ENCODE results near the gene P2RX2.

P2RX2 gene

GRCh38 chr12:132603240-132604150, 15.1 kb upstream of the P2RX2 start:
- DNase-seq (ENCODE audit: low read depth) = no peak

- DNase-seq (ENCODE audit: low read depth) = no peak
These were observed 14.4 kb upstream of the P2RX2 start for GRCh38 chr12:132604151-132604618.

GRCh38 chr12:132604668-132605441, 13.7 kb upstream of the P2RX2 start:
- DNase-seq (ENCODE audit: low read depth) = no peak

GRCh38 chr12:132605892-132606291, 12.7 kb upstream of the P2RX2 start:
- no peak for DNase-seq (ENCODE audit: low read depth)

GRCh38 chr12:132606466-132606865, 12.1 kb upstream of the P2RX2 start:
- no peak for DNase-seq (ENCODE audit: low read depth)

GRCh38 chr12:132606927-132607326, 11.6 kb upstream of the P2RX2 start:
- DNase-seq (ENCODE audit: low read depth) = no peak

GRCh38 chr12:132608231-132609171, 10.1 kb upstream of the P2RX2 start:
- no peak for DNase-seq (ENCODE audit: low read depth)

- DNase-seq (ENCODE audit: low read depth) = peak; percentile 87
These were observed 8.4 kb upstream of the P2RX2 start, which contains the start of gene LRCOL1 for GRCh38 chr12:132610051-132610759. Gene LRCOL1 (minus strand): TSS chr12:132610582. CDS start chr12:132606251, 4,331 bp downstream.

- no peak for DNase-seq (ENCODE audit: low read depth)
These were observed 7.5 kb upstream of the P2RX2 start for GRCh38 chr12:132610866-132611602.

- no peak for DNase-seq (ENCODE audit: low read depth)
These were observed 7.0 kb upstream of the P2RX2 start for GRCh38 chr12:132611620-132612019.

- no peak for DNase-seq (ENCODE audit: low read depth)
These were observed 4.5 kb upstream of the P2RX2 start for GRCh38 chr12:132614029-132614428.

GRCh38 chr12:132614861-132615578, 3.6 kb upstream of the P2RX2 start:
- peak; percentile 79 for DNase-seq (ENCODE audit: low read depth)

GRCh38 chr12:132615579-132616038, 3.0 kb upstream of the P2RX2 start:
- no peak for DNase-seq (ENCODE audit: low read depth)

- DNase-seq (ENCODE audit: low read depth) = no peak
These were observed 1.4 kb upstream of the P2RX2 start for GRCh38 chr12:132617135-132617701.

GRCh38 chr12:132617822-132618682, 524 bp upstream of the P2RX2 start:
- DNase-seq (ENCODE audit: low read depth) = no peak

- DNase-seq (ENCODE audit: low read depth) = no peak
These were observed 452 bp downstream of the P2RX2 start for GRCh38 chr12:132619071-132619385.

- no peak for DNase-seq (ENCODE audit: low read depth)
These were observed 973 bp downstream of the P2RX2 start for GRCh38 chr12:132619386-132620112.
